ENCODE measurements around the gene PHTF2. TPM values are rescaled to one million over a fixed set of nuclear protein-coding genes. Genes with fewer than 3 reads are reported as not detected.

Gene PHTF2
- polyA plus RNA-seq, 1 of the 3 experiments (the other 2 are of a cell fraction) = 21.2 TPM

DNA sequence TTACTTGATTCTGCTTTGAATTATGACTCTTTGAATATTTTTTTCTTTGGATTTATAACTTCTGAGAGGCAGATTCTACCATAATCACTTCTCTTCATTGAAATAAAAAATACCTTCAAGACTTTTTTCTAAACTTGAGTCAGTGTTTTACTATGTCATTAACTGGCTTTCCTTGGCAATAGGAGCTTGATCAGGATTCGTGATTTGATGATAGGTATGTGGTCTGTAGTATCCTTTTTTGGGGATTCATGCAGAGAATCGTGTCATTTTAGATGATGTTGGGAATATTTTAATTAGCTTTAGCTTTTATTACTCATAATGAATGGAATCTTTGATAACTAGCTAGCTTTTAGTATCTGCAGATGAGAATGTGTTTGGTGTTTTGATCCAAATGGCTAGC lies 83.3 kb downstream of the PHTF2 start:
- H4K20me1 ChIP-seq (ENCODE audit: insufficient read depth) = no peaks in the 10 kb centered on the region
- H3K27me3 ChIP-seq (ENCODE audit: insufficient read depth) = no peaks in the 10 kb centered on the region
- no peak for DNase-seq
- peaks cover 20% of the 10 kb centered on the region for H3K79me2 ChIP-seq (ENCODE audit: insufficient read depth)
- no peak overlapping the region for H3K4me2 ChIP-seq
- H3K4me1 ChIP-seq (ENCODE audit: control insufficient read depth in 1 of 2, insufficient read depth in 2 of 2, low read depth in 1 of 2, low read length in 1 of 2) = no peaks in the 10 kb centered on the region; a peak in 1 of 4 replicates
- POLR2A ChIA-PET = no interaction called here
- H3K27ac ChIP-seq (ENCODE audit: low read depth in 2 of 2, low read length in 1 of 2) = no peak overlapping the region
- no peaks in the 10 kb centered on the region for H3K9me3 ChIP-seq
- H3K4me3 ChIP-seq (ENCODE audit: low read depth in 2 of 2, low read length in 1 of 2) = no peak overlapping the region
- no peak overlapping the region for H2AFZ ChIP-seq (ENCODE audit: low read depth)
- CTCF ChIA-PET = interaction anchor here (1.8 kb wide), 1 partner anchor 230 kb away, joined by 6 read pairs; no protein-coding TSS in a partner anchor
- WGBS (ENCODE audit: low lambda C conversion rate) = 66% methylated on average over 2 of the region's 2 CpGs
- H3K36me3 ChIP-seq (replicated peaks in 1 of 2; ENCODE audit: control insufficient read depth in 1 of 2, insufficient read depth in 2 of 2, low read length in 1 of 2) = peaks cover 0 to 3% of the 10 kb centered on the region in 2 experiments
- no peaks in the 10 kb centered on the region for H3K9me2 ChIP-seq
- TF ChIP-seq CHD2 (IDR thresholded peaks at IDR 0.05; ENCODE audit: low read length, partially characterized antibody) (no peak), MXI1 (IDR thresholded peaks at IDR 0.05; ENCODE audit: low read depth, low read length) (no peak), JUND (IDR thresholded peaks at IDR 0.05) (no peak)
- TF ChIP-seq, protein P1, sequence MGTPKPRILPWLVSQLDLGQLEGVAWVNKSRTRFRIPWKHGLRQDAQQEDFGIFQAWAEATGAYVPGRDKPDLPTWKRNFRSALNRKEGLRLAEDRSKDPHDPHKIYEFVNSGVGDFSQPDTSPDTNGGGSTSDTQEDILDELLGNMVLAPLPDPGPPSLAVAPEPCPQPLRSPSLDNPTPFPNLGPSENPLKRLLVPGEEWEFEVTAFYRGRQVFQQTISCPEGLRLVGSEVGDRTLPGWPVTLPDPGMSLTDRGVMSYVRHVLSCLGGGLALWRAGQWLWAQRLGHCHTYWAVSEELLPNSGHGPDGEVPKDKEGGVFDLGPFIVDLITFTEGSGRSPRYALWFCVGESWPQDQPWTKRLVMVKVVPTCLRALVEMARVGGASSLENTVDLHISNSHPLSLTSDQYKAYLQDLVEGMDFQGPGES (IDR thresholded peaks at IDR 0.05; ENCODE audit: low read depth, low read length) = no peak
- H3F3A ChIP-seq (replicated peaks; ENCODE audit: insufficient read depth) = peaks cover 10% of the 10 kb centered on the region
- no peak overlapping the region for H3K9ac ChIP-seq

DNA sequence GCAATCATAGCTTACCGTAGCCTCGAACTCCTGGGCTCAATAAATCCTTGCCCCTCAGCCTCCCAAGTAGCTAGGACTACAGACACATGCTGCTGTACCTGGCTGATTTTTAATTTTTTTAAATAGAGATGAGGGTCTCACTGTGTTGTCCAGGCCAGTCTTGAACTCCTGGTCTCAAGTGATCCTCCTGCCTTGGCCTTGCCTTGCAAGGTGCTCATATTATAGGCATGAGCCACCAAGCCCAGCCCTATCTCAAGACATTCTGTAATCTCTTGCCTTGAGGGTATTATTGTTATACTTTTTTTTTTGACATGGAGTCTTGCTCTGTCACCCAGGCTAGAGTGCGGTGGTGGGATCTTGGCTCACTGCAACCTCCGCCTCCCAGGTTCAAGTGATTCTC lies 86.6 kb downstream of the PHTF2 start:
- Histone ChIP-seq H3K27ac (ENCODE audit: low read depth in 2 of 2, low read length in 1 of 2) (no peak overlapping the region), H3F3A (replicated peaks; ENCODE audit: insufficient read depth) (peaks cover 16% of the 10 kb centered on the region), H3K4me3 (ENCODE audit: low read depth in 2 of 2, low read length in 1 of 2) (no peak overlapping the region), H2AFZ (ENCODE audit: low read depth) (no peak overlapping the region), H3K9ac (no peak overlapping the region), H3K9me3 (no peaks in the 10 kb centered on the region), H3K9me2 (no peaks in the 10 kb centered on the region), H3K4me2 (no peak overlapping the region), H3K27me3 (ENCODE audit: insufficient read depth) (no peaks in the 10 kb centered on the region), H3K79me2 (ENCODE audit: insufficient read depth) (peaks cover 24% of the 10 kb centered on the region), H3K4me1 (ENCODE audit: control insufficient read depth in 1 of 2, insufficient read depth in 2 of 2, low read depth in 1 of 2, low read length in 1 of 2) (peaks cover 0 to 4% of the 10 kb centered on the region in 2 experiments; a peak in 2 of 4 replicates), H4K20me1 (ENCODE audit: insufficient read depth) (no peaks in the 10 kb centered on the region), H3K36me3 (replicated peaks in 1 of 2; ENCODE audit: control insufficient read depth in 1 of 2, insufficient read depth in 2 of 2, low read length in 1 of 2) (no peaks in the 10 kb centered on the region)
- no peak for TF ChIP-seq TAF1 (IDR thresholded peaks at IDR 0.05; ENCODE audit: borderline replicate concordance, low read depth, low read length)
- TF ChIP-seq POLR2AphosphoS5 (IDR thresholded peaks at IDR 0.05; ENCODE audit: low read depth, low read length) = no peak
- no peak for TF ChIP-seq SIN3A (IDR thresholded peaks at IDR 0.05; ENCODE audit: borderline replicate concordance, low read depth, low read length)
- TF ChIP-seq, protein P2, sequence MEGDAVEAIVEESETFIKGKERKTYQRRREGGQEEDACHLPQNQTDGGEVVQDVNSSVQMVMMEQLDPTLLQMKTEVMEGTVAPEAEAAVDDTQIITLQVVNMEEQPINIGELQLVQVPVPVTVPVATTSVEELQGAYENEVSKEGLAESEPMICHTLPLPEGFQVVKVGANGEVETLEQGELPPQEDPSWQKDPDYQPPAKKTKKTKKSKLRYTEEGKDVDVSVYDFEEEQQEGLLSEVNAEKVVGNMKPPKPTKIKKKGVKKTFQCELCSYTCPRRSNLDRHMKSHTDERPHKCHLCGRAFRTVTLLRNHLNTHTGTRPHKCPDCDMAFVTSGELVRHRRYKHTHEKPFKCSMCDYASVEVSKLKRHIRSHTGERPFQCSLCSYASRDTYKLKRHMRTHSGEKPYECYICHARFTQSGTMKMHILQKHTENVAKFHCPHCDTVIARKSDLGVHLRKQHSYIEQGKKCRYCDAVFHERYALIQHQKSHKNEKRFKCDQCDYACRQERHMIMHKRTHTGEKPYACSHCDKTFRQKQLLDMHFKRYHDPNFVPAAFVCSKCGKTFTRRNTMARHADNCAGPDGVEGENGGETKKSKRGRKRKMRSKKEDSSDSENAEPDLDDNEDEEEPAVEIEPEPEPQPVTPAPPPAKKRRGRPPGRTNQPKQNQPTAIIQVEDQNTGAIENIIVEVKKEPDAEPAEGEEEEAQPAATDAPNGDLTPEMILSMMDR (IDR thresholded peaks at IDR 0.05) = no peak
- TF ChIP-seq, protein P3, sequence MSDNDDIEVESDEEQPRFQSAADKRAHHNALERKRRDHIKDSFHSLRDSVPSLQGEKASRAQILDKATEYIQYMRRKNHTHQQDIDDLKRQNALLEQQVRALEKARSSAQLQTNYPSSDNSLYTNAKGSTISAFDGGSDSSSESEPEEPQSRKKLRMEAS (IDR thresholded peaks at IDR 0.05; ENCODE audit: low read depth) = no peak
- no peak for TF ChIP-seq RAD21 (IDR thresholded peaks at IDR 0.05; ENCODE audit: low read length)
- TF ChIP-seq EZH2phosphoT487 (IDR thresholded peaks at IDR 0.05; ENCODE audit: borderline replicate concordance, low read depth) = no peak
- TF ChIP-seq FOXJ3 (CRISPR knock-in tag; IDR thresholded peaks at IDR 0.05) = no peak
- TF ChIP-seq FOXM1 (IDR thresholded peaks at IDR 0.05; ENCODE audit: low read depth) = no peak
- TF ChIP-seq, protein P4, sequence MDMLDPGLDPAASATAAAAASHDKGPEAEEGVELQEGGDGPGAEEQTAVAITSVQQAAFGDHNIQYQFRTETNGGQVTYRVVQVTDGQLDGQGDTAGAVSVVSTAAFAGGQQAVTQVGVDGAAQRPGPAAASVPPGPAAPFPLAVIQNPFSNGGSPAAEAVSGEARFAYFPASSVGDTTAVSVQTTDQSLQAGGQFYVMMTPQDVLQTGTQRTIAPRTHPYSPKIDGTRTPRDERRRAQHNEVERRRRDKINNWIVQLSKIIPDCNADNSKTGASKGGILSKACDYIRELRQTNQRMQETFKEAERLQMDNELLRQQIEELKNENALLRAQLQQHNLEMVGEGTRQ (IDR thresholded peaks at IDR 0.05; ENCODE audit: borderline replicate concordance, low read depth, low read length) = no peak
- no peak for TF ChIP-seq TCF12 (IDR thresholded peaks at IDR 0.05)
- no peak for TF ChIP-seq EP300 (IDR thresholded peaks at IDR 0.05; ENCODE audit: borderline replicate concordance in 1 of 2, low read depth in 1 of 2, low read length in 1 of 2)
- TF ChIP-seq RCOR1 (IDR thresholded peaks at IDR 0.05; ENCODE audit: low read length) = no peak
- TF ChIP-seq RXRA (IDR thresholded peaks at IDR 0.05; ENCODE audit: borderline replicate concordance, low read depth) = no peak
- TF ChIP-seq MEF2A (IDR thresholded peaks at IDR 0.05; ENCODE audit: borderline replicate concordance, low read depth) = no peak
- no peak for DNase-seq
- ChIA-PET CTCF (no interaction called here), POLR2A (interaction anchor here (0.5 kb wide), 1 partner anchor 1659 kb away, joined by 3 read pairs; no protein-coding TSS in a partner anchor)
- 98% methylated on average over 4 of the region's 4 CpGs for WGBS (ENCODE audit: low lambda C conversion rate)
